Stimulated activated naive CD4-positive, alpha-beta T cell treated with Interleukin-2 at 50 U/mL for 16 hours (primary cell): Measurements from ENCODE around the gene HS6ST3.
"Not testable (repeated sequence)": the region's sequence is repeated elsewhere in the genome, so short reads cannot be mapped to it uniquely, and the experiment has no call there.

Experiments used
- DNase-seq: peaks from one replicate; lab custom pipeline; 2025; lab: John Stamatoyannopoulos, UW

HS6ST3 gene

DNA sequence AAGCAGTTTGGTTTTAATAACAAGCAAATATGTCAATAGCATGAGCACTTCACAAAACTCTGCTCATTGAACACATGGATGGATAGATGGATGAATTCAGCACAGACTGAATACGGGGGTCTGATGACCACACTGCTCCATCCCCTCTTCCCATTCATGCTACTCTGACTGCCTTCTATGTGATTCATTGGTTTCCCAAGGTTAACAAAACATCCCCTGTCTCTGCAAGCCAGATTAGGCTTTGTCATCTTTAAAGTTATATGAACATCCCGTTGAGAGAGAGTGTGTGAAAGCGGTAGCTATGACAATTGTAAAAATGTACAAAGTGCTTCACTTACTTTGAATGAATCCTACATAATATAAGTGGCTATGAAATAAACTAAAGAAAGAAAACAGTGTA, 651.9 kb downstream of the HS6ST3 start:
- DNase-seq = no peak

DNA sequence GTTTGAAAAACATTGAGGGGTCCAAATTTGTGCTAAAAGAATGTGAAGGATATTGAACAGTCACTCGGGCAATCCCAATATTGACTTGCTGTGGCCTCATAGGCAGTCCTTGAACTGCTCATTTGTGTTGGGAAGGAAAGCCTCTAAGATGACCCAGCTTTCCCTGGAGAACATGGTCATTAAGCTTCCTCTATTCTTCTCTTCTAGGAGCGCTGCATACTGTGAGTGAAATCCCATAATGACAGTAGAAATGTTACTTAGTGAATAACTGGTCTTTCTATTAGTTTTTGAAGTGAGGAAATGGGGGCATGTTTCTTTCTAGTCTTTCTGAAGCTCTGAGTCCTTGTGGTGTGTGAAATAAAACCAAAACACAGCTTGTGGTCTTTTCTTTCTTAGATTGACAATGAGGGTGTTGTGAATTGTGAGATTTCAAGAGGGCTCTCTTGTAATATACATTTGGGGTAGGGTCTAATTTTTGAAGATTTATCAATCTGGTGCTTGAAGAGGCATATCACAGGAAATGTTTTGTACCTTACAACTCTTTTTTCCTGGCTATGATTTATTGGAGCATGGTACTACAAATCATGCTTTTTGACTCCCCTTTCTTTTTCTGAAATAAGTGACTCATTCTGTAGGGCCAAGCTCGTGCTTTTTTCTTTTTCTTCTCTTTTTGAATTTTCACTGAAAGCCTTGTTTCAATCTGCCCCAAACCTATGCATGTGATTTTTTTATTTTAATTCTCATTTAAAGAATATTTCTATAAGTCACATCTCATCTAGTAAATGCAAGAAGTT, 653.6 kb downstream of the HS6ST3 start:
- DNase-seq = no peak

- no peak for DNase-seq
Observed at GRCh38 chr13:96744367-96745331, 654.7 kb downstream of the HS6ST3 start.

DNA sequence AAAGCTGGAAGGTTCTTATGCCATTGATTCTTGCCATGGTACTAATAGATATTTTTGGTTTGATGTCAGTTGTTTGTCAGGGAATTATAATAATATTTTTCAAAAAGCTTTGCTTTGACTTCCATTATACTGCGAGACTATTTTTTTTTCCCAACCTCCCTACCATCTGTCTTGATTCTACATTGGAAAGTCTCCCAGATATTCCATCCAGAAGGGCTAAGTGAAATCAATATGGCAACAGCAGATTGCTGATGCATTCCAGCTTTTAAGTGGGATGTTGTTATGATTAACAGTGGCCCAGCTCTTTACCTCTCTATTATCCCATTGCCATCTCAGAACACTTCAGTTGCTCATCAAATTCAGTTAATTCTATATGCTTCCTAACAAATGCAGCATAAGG, 657.0 kb downstream of the HS6ST3 start:
- no peak for DNase-seq

- no peak for DNase-seq
Observed at GRCh38 chr13:96749825-96750224, 659.9 kb downstream of the HS6ST3 start.

GRCh38 chr13:96751089-96751488, 661.2 kb downstream of the HS6ST3 start:
- no peak for DNase-seq

- no peak for DNase-seq
Observed at GRCh38 chr13:96762876-96763275, 673.0 kb downstream of the HS6ST3 start.

GRCh38 chr13:96766306-96766705, 676.4 kb downstream of the HS6ST3 start:
- no peak for DNase-seq

DNA sequence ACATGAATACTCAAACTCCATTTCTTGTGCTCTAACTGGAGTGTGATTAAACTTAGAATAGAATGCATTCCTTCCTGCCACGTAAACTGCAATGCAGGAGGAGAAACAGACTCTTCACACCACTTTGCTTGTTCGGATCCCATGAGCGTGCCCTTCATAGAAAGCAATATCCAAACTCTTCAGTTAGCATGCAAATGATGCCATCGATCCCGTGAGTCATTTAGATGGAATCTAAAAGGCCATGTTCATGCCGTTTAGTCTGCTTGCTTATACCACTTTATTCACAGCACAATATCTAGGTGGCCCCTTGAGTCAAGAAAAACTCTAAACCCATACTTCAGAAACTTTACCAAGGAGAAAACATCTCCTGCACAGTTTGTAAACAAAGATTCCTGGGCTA, 678.6 kb downstream of the HS6ST3 start:
- DNase-seq = no peak

- no peak for DNase-seq
Observed at GRCh38 chr13:96769874-96770273, 680.0 kb downstream of the HS6ST3 start.

DNA sequence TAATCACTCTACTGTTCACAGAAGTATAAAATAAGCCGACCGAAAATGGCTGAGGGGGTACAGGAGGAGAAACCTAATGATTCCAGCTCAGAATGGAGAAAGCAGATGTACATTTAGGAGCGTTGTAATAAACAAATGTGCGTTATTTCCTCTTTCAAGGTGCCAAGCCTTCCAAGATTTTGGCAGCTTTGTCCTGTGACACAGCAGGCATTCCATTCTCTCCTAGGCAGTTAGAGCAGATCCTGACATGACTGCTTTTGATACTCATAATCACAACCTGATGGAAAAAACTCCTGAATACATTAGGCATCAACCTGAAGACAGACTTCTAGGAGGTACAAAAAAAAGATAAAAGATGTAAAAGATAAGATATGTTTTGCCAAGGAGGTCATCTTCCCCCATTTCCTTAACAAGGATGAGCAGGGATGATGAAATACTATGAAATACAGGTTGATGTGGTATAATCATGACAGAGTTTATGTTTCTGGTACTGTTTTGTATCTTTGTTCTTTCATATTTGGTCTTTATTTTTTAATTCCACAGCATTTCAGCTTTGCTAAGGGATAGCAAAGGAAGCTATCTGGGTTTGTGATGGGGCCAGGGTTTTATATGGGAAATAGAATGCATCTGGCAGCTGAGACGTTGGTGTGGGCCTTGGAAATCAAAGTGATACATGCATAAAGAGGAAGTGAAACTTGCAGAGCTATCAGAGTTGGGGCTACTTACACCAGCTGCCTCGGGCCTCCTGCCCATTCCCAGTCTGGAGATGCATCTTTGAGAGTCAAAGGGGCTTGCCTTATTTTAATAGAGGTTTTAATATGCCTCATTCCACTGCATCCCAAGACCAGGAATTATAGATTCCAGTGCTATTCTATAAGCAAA, 681.8 kb downstream of the HS6ST3 start:
- DNase-seq = no peak

DNA sequence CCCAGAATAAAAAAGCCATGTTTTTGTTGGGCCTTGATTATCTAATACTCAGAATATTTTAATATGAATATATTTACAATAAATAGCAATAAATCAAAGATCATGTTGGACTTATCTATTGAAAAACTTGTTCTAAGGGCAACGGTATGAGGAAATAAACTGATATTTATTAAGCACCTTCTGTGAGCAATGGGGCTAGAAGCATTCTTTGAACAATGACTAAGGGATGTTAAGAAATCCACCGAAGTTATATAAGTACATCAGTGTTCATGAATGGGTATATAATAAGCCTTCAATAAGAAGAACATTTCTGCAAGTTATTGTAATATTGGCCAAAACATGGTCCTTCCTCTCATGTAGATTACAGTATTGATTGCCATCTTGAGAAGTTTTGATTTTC, 682.5 kb downstream of the HS6ST3 start:
- no peak for DNase-seq

- DNase-seq = not testable (repeated sequence)
Observed at GRCh38 chr13:96778302-96778701, 688.4 kb downstream of the HS6ST3 start.

GRCh38 chr13:96779691-96780090, 689.8 kb downstream of the HS6ST3 start:
- no peak for DNase-seq

- DNase-seq = no peak
Observed at GRCh38 chr13:96780105-96780504, 690.2 kb downstream of the HS6ST3 start.

DNA sequence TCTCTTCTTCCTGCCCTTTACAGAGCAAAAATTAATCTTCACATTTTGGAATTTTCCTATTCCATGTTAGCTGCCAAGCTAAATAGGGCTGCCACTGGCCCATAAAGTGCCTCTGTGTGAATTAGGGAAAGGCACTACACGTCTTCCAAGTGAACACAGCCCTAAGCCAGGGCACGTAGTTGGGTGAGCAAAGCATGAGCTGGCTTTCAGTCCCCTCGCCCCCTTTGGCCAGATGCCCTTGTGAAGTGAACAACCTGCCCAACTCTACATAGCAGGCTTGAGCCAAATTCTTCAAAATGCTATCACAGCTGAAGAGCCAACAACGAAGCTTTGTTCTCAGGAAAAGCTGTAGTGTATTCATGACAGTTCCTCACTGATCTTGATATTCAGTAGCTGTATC, 691.2 kb downstream of the HS6ST3 start:
- DNase-seq = no peak

GRCh38 chr13:96782186-96782585, 692.3 kb downstream of the HS6ST3 start:
- no peak for DNase-seq

DNA sequence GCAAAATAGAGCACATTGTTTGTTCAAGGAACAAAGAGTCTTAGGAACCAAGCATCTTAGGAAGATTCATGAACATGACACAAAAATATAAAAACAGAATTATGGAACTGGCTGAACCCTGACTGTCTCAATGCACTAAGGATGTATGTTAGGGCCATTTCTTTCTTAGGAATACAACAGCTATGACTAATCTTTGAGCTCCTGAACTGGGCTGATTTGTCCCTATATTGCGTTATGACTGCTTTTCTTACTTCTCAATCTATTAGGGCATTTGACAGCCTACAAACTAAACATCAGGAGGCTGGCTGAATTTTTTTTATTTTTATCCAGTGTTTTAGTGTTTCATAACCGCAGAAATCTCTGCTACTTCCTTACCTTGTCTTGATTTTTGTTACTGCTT, 693.1 kb downstream of the HS6ST3 start:
- DNase-seq = no peak

- no peak for DNase-seq
Observed at GRCh38 chr13:96783511-96783910, 693.6 kb downstream of the HS6ST3 start.

DNA sequence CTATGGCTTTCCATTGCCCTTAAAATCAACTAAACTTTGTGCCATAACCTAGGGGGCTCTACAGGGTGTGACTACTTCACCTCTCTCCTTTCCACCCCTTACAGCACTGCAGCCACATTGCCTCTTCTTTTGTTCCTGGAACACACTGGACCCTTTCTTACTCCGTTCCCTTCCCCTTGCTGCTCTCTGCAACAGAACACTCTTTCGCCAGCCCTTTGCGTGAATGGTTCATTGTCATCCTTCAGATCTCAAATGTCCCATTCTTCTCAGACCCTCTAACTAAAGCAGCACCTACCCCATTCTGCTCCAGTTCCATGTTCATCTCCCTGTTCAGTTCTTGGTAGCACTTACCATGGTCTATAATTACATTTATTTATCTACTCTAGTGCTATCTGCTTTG, 696.1 kb downstream of the HS6ST3 start:
- no peak for DNase-seq

DNA sequence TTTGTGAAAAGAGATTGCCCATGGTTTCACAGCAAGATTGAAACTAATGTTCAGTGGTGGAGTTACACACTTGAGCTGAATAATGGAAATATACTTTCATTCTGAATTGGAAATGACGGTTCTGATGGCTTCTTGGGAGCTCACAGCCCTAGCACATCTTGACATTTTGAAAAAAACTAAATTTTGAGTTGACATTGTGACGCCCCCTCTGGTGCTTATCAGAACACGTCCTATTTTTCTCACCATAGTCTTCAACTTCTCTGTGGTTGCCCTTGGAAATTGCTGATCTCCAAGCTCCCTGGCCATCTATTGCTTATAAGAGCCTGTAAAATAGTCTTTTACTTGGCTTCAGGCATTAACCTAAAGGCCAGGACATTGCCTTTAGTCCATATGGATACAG, 702.3 kb downstream of the HS6ST3 start:
- no peak for DNase-seq
